ENCODE measurements around the gene MYBBP1A. TPM values are rescaled to one million over a fixed set of nuclear protein-coding genes. Genes with fewer than 3 reads are reported as not detected.

MYBBP1A gene
- total RNA-seq, 1 donor from 2014 or later = 47.9 TPM

GRCh38 chr17:4584917-4585637 lies 29.9 kb upstream of the MYBBP1A start:
- peaks cover 56% of the 10 kb centered on the region for H3K27me3 Mint-ChIP-seq (ENCODE audit: unreplicated experiment)
- H3K4me1 Mint-ChIP-seq (ENCODE audit: unreplicated experiment) = peaks cover 12% of the 10 kb centered on the region
- H3K27ac Mint-ChIP-seq (ENCODE audit: unreplicated experiment) = no peak overlapping the region

GRCh38 chr17:4584101-4584916 lies 29.1 kb upstream of the MYBBP1A start, which contains the start of gene SMTNL2:
TSS of gene SMTNL2 (plus strand) at chr17:4584529. CDS start at chr17:4584606, 77 bp downstream.
- peaks cover 56% of the 10 kb centered on the region for H3K27me3 Mint-ChIP-seq (ENCODE audit: unreplicated experiment)
- peak within 1 kb of the TSS; percentile 74 for H3K4me3 Mint-ChIP-seq (ENCODE audit: unreplicated experiment)
- no peaks in the 10 kb centered on the region for H3K36me3 Mint-ChIP-seq (ENCODE audit: unreplicated experiment)
- no peak for TF ChIP-seq CTCF (IDR thresholded peaks at IDR 0.05)
- peaks cover 12% of the 10 kb centered on the region for H3K4me1 Mint-ChIP-seq (ENCODE audit: unreplicated experiment)
- peak; percentile 83 for DNase-seq (ENCODE audit: extremely low spot score, unreplicated experiment)
- no peak within 1 kb of the TSS for H3K27ac Mint-ChIP-seq (ENCODE audit: unreplicated experiment)
- no peaks in the 10 kb centered on the region for H3K9me3 Mint-ChIP-seq (ENCODE audit: unreplicated experiment)

More at GRCh38 chr17:4584917-4585637, 29.9 kb upstream of the MYBBP1A start:
- Mint-ChIP-seq H3K9me3 (ENCODE audit: unreplicated experiment) (no peaks in the 10 kb centered on the region), H3K4me3 (ENCODE audit: unreplicated experiment) (peak overlapping the region; percentile 62), H3K36me3 (ENCODE audit: unreplicated experiment) (no peaks in the 10 kb centered on the region)
- no peak for TF ChIP-seq CTCF (IDR thresholded peaks at IDR 0.05)
- peak; percentile 80 for DNase-seq (ENCODE audit: extremely low spot score, unreplicated experiment)

- Mint-ChIP-seq H3K27me3 (ENCODE audit: unreplicated experiment) (peaks cover 55% of the 10 kb centered on the region), H3K36me3 (ENCODE audit: unreplicated experiment) (no peaks in the 10 kb centered on the region), H3K4me1 (ENCODE audit: unreplicated experiment) (peaks cover 12% of the 10 kb centered on the region), H3K9me3 (ENCODE audit: unreplicated experiment) (no peaks in the 10 kb centered on the region), H3K27ac (ENCODE audit: unreplicated experiment) (no peak overlapping the region), H3K4me3 (ENCODE audit: unreplicated experiment) (peak overlapping the region; percentile 74)
- TF ChIP-seq CTCF (IDR thresholded peaks at IDR 0.05) = peak; percentile 51
- DNase-seq (ENCODE audit: extremely low spot score, unreplicated experiment) = peak; percentile 81
Observed at GRCh38 chr17:4583782-4584100, 28.6 kb upstream of the MYBBP1A start.

GRCh38 chr17:4583206-4583605 lies 28.0 kb upstream of the MYBBP1A start:
- no peak for DNase-seq (ENCODE audit: extremely low spot score, unreplicated experiment)

More at GRCh38 chr17:4583206-4583605, 28.0 kb upstream of the MYBBP1A start:
- H3K27me3 Mint-ChIP-seq (ENCODE audit: unreplicated experiment) = peaks cover 49% of the 10 kb centered on the region
- H3K4me1 Mint-ChIP-seq (ENCODE audit: unreplicated experiment) = peaks cover 12% of the 10 kb centered on the region
- no peaks in the 10 kb centered on the region for H3K36me3 Mint-ChIP-seq (ENCODE audit: unreplicated experiment)
- no peak for TF ChIP-seq CTCF (IDR thresholded peaks at IDR 0.05)
- no peak overlapping the region for H3K4me3 Mint-ChIP-seq (ENCODE audit: unreplicated experiment)
- no peak overlapping the region for H3K27ac Mint-ChIP-seq (ENCODE audit: unreplicated experiment)
- no peaks in the 10 kb centered on the region for H3K9me3 Mint-ChIP-seq (ENCODE audit: unreplicated experiment)
